ENCODE measurements around the gene EFNB2. TPM values are rescaled to one million over a fixed set of nuclear protein-coding genes. Genes with fewer than 3 reads are reported as not detected.

EFNB2 gene
- total and polyA plus RNA-seq, 2 of the 13 experiments (the other 11 are each of a cell fraction or from before 2014, with no cell fraction given), result 0.11 to 0.20 TPM

DNA sequence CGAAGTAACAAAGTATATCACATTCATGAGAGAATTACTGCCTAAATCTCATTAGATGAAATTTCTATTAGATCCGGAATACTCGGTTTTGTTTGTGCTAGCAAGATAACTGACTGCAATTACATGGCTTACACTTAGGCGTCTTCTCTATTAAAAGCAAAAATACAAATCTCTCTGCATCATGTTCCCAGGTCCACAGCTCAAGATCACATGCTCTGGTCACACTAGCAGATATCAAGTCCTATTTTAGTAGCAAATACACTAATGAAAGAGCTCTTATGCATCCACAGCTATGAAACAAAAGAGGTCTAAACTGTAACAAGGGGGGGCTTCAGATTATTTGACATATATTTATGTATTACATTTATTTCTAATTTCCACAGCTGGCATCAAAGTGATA is 53.5 kb downstream of the EFNB2 start (continued):
- TF ChIP-seq ZBTB38 (CRISPR knock-in tag; IDR thresholded peaks at IDR 0.05), result no peak
- no peak for TF ChIP-seq CENPX (CRISPR knock-in tag; IDR thresholded peaks at IDR 0.05)
- TF ChIP-seq ELF1 (CRISPR knock-in tag; IDR thresholded peaks at IDR 0.05), result no peak
- TF ChIP-seq ZNF17 (CRISPR knock-in tag; IDR thresholded peaks at IDR 0.05), result no peak
- TF ChIP-seq ZNF737 (CRISPR knock-in tag; IDR thresholded peaks at IDR 0.05; ENCODE audit: borderline replicate concordance), result no peak
- TF ChIP-seq ZNF777 (CRISPR knock-in tag; IDR thresholded peaks at IDR 0.05), result no peak
- no peak for TF ChIP-seq POLR2AphosphoS5 (IDR thresholded peaks at IDR 0.05; ENCODE audit: low read depth, low read length)

DNA sequence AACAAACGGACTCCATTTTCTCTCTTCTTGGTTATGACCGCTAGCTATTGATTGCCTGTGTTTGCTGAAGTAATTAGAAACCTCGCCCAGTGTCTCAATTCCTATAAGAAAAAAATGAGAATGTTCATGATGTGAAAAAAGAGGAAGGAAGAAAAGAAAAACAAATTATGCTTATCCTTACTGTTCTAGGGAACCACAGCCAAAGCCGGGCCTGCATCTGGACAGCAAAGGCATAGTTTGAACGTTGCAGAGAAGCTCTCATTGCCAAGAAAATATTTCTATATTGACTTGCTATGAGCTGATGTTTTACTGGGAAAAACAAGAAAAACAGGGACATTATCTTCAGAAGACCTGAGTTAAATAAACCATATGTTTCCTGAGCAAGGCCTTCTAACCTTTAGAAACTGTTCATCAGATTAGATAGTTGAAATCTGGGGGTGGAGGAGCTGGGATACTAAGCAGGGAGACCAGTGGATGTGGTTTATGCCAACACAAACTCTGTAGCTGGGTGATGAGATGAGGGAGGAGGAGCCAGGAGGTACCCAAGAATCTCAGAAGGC is 55.0 kb downstream of the EFNB2 start:
- Histone ChIP-seq H3K4me3 (replicated peaks in 1 of 3; ENCODE audit: insufficient read depth in 1 of 3, low read depth in 2 of 3, low read length in 3 of 3) (no peak overlapping the region), H3K79me2 (ENCODE audit: insufficient read depth, low read length) (no peaks in the 10 kb centered on the region), H3K4me1 (ENCODE audit: insufficient read depth, low read length) (no peaks in the 10 kb centered on the region), H3K4me2 (ENCODE audit: low read depth, low read length) (no peak overlapping the region), H3K36me3 (replicated peaks in 1 of 2; ENCODE audit: control insufficient read depth in 1 of 2, insufficient read depth in 2 of 2, low read length in 2 of 2) (no peaks in the 10 kb centered on the region), H3K27ac (ENCODE audit: extremely low read length, insufficient read depth, low read length) (no peak overlapping the region), H3K9me3 (ENCODE audit: low read length) (no peaks in the 10 kb centered on the region), H2AFZ (ENCODE audit: low read length) (no peak overlapping the region), H3K27me3 (ENCODE audit: control insufficient read depth in 1 of 2, insufficient read depth in 2 of 2, low read length in 2 of 2) (peaks cover 0 to 24% of the 10 kb centered on the region in 2 experiments; a peak in 1 of 5 replicates), H3K9ac (ENCODE audit: insufficient read depth, low read depth, low read length) (no peak overlapping the region), H4K20me1 (ENCODE audit: insufficient read depth, low read length) (no peaks in the 10 kb centered on the region)
- in situ Hi-C loops (cut with HindIII; ENCODE audit: extremely low pct_ligation_motif_present, low pct_unique_long_range_greater_than_20kb), result no loop called here
- 7% methylated on average over 5 of the region's 5 CpGs for WGBS (ENCODE audit: low lambda C conversion rate)
- POLR2A ChIA-PET, result no interaction called here
- CTCF ChIA-PET (ENCODE audit: low intra/inter-chr PET ratio, low total read pairs), result no interaction called here
- ATAC-seq (no peak), DNase-seq (ENCODE audit: low spot score) (no peak), FAIRE-seq (no peak)
- intact Hi-C loops (cut with micrococcal nuclease; ENCODE audit: unreplicated experiment), result no loop called here
- BruUV-seq (replicated peaks), result no TSS peak
- TF ChIP-seq ZNF530 (CRISPR knock-in tag; IDR thresholded peaks at IDR 0.05; ENCODE audit: low read depth), result no peak
- TF ChIP-seq DNMT3B (CRISPR knock-in tag; conservative IDR thresholded peaks at IDR 0.05), result no peak
- no peak for TF ChIP-seq BORCS8-MEF2B (CRISPR knock-in tag; IDR thresholded peaks at IDR 0.05)
- TF ChIP-seq, protein P1, sequence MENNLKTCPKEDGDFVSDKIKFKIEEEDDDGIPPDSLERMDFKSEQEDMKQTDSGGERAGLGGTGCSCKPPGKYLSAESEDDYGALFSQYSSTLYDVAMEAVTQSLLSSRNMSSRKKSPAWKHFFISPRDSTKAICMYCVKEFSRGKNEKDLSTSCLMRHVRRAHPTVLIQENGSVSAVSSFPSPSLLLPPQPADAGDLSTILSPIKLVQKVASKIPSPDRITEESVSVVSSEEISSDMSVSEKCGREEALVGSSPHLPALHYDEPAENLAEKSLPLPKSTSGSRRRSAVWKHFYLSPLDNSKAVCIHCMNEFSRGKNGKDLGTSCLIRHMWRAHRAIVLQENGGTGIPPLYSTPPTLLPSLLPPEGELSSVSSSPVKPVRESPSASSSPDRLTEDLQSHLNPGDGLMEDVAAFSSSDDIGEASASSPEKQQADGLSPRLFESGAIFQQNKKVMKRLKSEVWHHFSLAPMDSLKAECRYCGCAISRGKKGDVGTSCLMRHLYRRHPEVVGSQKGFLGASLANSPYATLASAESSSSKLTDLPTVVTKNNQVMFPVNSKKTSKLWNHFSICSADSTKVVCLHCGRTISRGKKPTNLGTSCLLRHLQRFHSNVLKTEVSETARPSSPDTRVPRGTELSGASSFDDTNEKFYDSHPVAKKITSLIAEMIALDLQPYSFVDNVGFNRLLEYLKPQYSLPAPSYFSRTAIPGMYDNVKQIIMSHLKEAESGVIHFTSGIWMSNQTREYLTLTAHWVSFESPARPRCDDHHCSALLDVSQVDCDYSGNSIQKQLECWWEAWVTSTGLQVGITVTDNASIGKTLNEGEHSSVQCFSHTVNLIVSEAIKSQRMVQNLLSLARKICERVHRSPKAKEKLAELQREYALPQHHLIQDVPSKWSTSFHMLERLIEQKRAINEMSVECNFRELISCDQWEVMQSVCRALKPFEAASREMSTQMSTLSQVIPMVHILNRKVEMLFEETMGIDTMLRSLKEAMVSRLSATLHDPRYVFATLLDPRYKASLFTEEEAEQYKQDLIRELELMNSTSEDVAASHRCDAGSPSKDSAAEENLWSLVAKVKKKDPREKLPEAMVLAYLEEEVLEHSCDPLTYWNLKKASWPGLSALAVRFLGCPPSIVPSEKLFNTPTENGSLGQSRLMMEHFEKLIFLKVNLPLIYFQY (CRISPR knock-in tag; IDR thresholded peaks at IDR 0.05; ENCODE audit: borderline replicate concordance), result no peak
- no peak for TF ChIP-seq KDM4B (CRISPR knock-in tag; IDR thresholded peaks at IDR 0.05)
- TF ChIP-seq ZNF652 (CRISPR knock-in tag; IDR thresholded peaks at IDR 0.05; ENCODE audit: borderline replicate concordance, low read depth), result no peak
- no peak for TF ChIP-seq FOXJ3 (CRISPR knock-in tag; IDR thresholded peaks at IDR 0.05; ENCODE audit: borderline replicate concordance)
- no peak for TF ChIP-seq MLLT10 (CRISPR knock-in tag; IDR thresholded peaks at IDR 0.05)
- no peak for TF ChIP-seq TCF7 (IDR thresholded peaks at IDR 0.05; ENCODE audit: low read depth)
- TF ChIP-seq SMARCE1 (IDR thresholded peaks at IDR 0.05; ENCODE audit: borderline replicate concordance), result no peak
- no peak for TF ChIP-seq SRSF4 (IDR thresholded peaks at IDR 0.05; ENCODE audit: low read depth, low read length, poor library complexity, severe bottlenecking)
- TF ChIP-seq, protein P2, sequence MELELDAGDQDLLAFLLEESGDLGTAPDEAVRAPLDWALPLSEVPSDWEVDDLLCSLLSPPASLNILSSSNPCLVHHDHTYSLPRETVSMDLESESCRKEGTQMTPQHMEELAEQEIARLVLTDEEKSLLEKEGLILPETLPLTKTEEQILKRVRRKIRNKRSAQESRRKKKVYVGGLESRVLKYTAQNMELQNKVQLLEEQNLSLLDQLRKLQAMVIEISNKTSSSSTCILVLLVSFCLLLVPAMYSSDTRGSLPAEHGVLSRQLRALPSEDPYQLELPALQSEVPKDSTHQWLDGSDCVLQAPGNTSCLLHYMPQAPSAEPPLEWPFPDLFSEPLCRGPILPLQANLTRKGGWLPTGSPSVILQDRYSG (CRISPR knock-in tag; IDR thresholded peaks at IDR 0.05), result no peak
- TF ChIP-seq, protein P3, sequence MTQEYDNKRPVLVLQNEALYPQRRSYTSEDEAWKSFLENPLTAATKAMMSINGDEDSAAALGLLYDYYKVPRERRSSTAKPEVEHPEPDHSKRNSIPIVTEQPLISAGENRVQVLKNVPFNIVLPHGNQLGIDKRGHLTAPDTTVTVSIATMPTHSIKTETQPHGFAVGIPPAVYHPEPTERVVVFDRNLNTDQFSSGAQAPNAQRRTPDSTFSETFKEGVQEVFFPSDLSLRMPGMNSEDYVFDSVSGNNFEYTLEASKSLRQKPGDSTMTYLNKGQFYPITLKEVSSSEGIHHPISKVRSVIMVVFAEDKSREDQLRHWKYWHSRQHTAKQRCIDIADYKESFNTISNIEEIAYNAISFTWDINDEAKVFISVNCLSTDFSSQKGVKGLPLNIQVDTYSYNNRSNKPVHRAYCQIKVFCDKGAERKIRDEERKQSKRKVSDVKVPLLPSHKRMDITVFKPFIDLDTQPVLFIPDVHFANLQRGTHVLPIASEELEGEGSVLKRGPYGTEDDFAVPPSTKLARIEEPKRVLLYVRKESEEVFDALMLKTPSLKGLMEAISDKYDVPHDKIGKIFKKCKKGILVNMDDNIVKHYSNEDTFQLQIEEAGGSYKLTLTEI (CRISPR knock-in tag; conservative IDR thresholded peaks at IDR 0.05), result no peak
